ENCODE results near the gene KIF23.

DNA sequence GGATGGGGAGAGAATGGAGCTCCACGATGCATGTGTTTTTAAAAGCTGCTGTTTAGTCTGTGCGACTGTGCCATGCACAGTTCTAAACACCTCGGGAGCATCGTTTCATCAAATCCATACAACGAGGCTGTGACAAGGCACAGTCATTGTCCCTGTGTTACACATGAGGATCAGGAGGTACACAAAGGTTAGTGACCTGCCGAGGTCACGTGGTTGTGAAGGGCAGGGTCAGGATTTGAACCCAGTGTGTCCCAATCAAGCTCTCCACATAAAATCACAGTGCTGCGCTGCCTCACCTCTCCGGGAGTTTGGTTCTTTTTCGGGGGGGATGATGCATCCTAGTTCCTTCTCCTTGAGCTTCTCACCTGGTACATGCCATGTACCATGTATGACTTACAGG is 18.7 kb upstream of the KIF23 start:
- TF ChIP-seq, protein P1, sequence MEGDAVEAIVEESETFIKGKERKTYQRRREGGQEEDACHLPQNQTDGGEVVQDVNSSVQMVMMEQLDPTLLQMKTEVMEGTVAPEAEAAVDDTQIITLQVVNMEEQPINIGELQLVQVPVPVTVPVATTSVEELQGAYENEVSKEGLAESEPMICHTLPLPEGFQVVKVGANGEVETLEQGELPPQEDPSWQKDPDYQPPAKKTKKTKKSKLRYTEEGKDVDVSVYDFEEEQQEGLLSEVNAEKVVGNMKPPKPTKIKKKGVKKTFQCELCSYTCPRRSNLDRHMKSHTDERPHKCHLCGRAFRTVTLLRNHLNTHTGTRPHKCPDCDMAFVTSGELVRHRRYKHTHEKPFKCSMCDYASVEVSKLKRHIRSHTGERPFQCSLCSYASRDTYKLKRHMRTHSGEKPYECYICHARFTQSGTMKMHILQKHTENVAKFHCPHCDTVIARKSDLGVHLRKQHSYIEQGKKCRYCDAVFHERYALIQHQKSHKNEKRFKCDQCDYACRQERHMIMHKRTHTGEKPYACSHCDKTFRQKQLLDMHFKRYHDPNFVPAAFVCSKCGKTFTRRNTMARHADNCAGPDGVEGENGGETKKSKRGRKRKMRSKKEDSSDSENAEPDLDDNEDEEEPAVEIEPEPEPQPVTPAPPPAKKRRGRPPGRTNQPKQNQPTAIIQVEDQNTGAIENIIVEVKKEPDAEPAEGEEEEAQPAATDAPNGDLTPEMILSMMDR (IDR thresholded peaks at IDR 0.05; ENCODE audit: low read length): no peak
- no peak for TF ChIP-seq EZH2 (optimal IDR thresholded peaks at IDR 0.05; ENCODE audit: low read depth, low read length)

Data from MM.1S (cell line).